Measurements from ENCODE around the gene OR56B1.

- TF ChIP-seq CTCF (IDR thresholded peaks at IDR 0.05; ENCODE audit: control extremely low read depth in 1 of 3, insufficient read depth in 1 of 3, low read depth in 1 of 3, low read length in 3 of 3) (peak in 1 of 3 experiments; percentile 6; a peak in 1 of 4 replicates), KDM1A (IDR thresholded peaks at IDR 0.05; ENCODE audit: borderline replicate concordance, low read length) (no peak), EZH2 (IDR thresholded peaks at IDR 0.05; ENCODE audit: low read depth, low read length, severe bottlenecking) (no peak), EP300 (IDR thresholded peaks at IDR 0.05; ENCODE audit: borderline replicate concordance in 1 of 2, low read depth in 2 of 2, low read length in 2 of 2) (no peak), BCL11A (IDR thresholded peaks at IDR 0.05; ENCODE audit: low read depth in 2 of 2, low read length in 2 of 2) (no peak), SP1 (IDR thresholded peaks at IDR 0.05; ENCODE audit: low read depth, low read length) (no peak), YY1 (IDR thresholded peaks at IDR 0.05; ENCODE audit: low read depth, low read length) (no peak), SUZ12 (IDR thresholded peaks at IDR 0.05; ENCODE audit: low read length) (no peak), TAF1 (IDR thresholded peaks at IDR 0.05; ENCODE audit: low read depth, low read length) (no peak), SAP30 (IDR thresholded peaks at IDR 0.05; ENCODE audit: insufficient read depth, insufficient replicate concordance, low read length) (no peak)
These were observed 23.7 kb upstream of the OR56B1 start for GRCh38 chr11:5712507-5712906.

Measured in H1 (cell line).